Fibroblast of lung (primary cell): ENCODE data around the gene PFKFB4.

Experiments
- CTCF ChIP-seq, 2 donors: IDR thresholded peaks in 1 of 2; conservative IDR thresholded peaks in 1 of 2; 1 replicate in 1 of 2; 2 replicates in 1 of 2; pipeline ENCODE4 v1.5.1; 2011 to 2012; ENCODE audit warnings: low read length in 2 of 2, control low read depth in 1 of 2, inconsistent platforms in 1 of 2, low read depth in 1 of 2, mild to moderate bottlenecking in 1 of 2
- EZH2 ChIP-seq: IDR thresholded peaks from 2 replicates; pipeline ENCODE4 v1.5.1; 2012; ENCODE audit warnings: low read length, control low read depth, mild to moderate bottlenecking; ENCODE audit errors: missing control alignments

- TF ChIP-seq CTCF (conservative IDR thresholded peaks at IDR 0.05 in 1 of 2, IDR thresholded peaks at IDR 0.05 in 1 of 2; ENCODE audit: low read depth in 1 of 2, low read length in 2 of 2) (no peak), EZH2 (no peak)
Measured at GRCh38 chr3:48569400-48569799, 12.8 kb upstream of the PFKFB4 start.
